GM12878 (cell line): ENCODE measurements around the gene SLC37A1. TPM values are rescaled to one million over a fixed set of nuclear protein-coding genes. Genes with fewer than 3 reads are reported as not detected.

ENCODE experiments used
- ATAC-seq: fragments of 200-7000 bp; cut with Tn5 transposase; 3 replicates; pipeline ENCODE4 v1.9.1; 2020; ENCODE audit warnings: mild to moderate bottlenecking, moderate library complexity
- BruUV-seq: library from RNA; stranded (reverse); fragments of 400-500 nt; replicated peaks from 2 replicates; lab custom pipeline; 2021; lab: Mats Ljungman, UMichigan
- CTCF ChIA-PET: fragments of 300-600 bp; sonication (Branson Sonifier 250); formaldehyde crosslinking; extraction: SDS; loops from one replicate; lab custom pipeline; 2021; ENCODE audit warnings: inconsistent platforms; lab: Yijun Ruan, JAX
- POLR2A ChIA-PET: fragments of 350-600 bp; formaldehyde crosslinking; extraction: SDS; loops from one replicate; lab custom pipeline; 2021; ENCODE audit warnings: inconsistent platforms; lab: Charles Lee
- RAD21 ChIA-PET: fragments of 300-600 bp; sonication (Branson Sonifier 250); formaldehyde crosslinking; loops from one replicate; lab custom pipeline; 2023; ENCODE audit warnings: antibody characterized with exemption; ENCODE audit not compliant: unreplicated experiment; lab: Charles Lee
- SMC1A ChIA-PET: fragments of 300-600 bp; sonication (Branson Sonifier 250); formaldehyde crosslinking; loops from one replicate; lab custom pipeline; 2023; ENCODE audit not compliant: unreplicated experiment, uncharacterized antibody; lab: Charles Lee
- DNase-seq: peaks from one replicate; pipeline ENCODE4 v3.0.0-alpha.2; 2011; ENCODE audit warnings: low read depth, low spot score
- FAIRE-seq: peaks from 3 replicates; lab custom pipeline; 2011; peaks lifted over from hg19 to GRCh38; lab: Jason Lieb, UNC
- H2AFZ ChIP-seq: 2 replicates; pipeline ENCODE4 v1.6.0; 2011; ENCODE audit warnings: low read depth, low read length, control low read depth; ENCODE audit not compliant: control insufficient read depth
- H3K27ac ChIP-seq: 2 replicates; pipeline ENCODE4 v1.5.1; 2011; ENCODE audit warnings: control low read depth; ENCODE audit not compliant: control insufficient read depth, insufficient read depth
- H3K27me3 ChIP-seq, 2 experiments: replicated peaks in 1 of 2; 2 replicates each; pipeline versions ENCODE4 v1.6.0 to v1.6.1; 2011; ENCODE audit warnings: low read length in 1 of 2; ENCODE audit not compliant: control insufficient read depth in 2 of 2, insufficient read depth in 2 of 2
- H3K36me3 ChIP-seq, 2 experiments: 2 replicates each; pipeline ENCODE4 v1.5.1; 2011; ENCODE audit warnings: low read length in 1 of 2; ENCODE audit not compliant: control insufficient read depth in 2 of 2, insufficient read depth in 2 of 2
- H3K4me1 ChIP-seq: 2 replicates; pipeline ENCODE4 v1.6.1; 2011; ENCODE audit warnings: mild to moderate bottlenecking, low read length, moderate library complexity, mixed read lengths; ENCODE audit not compliant: control insufficient read depth, insufficient read depth
- H3K4me2 ChIP-seq: 2 replicates; pipeline ENCODE4 v1.6.0; 2011; ENCODE audit warnings: control low read depth; ENCODE audit not compliant: control insufficient read depth, insufficient read depth
- H3K4me3 ChIP-seq: fragments of 200-600 bp; sonication (generic); 2 replicates; pipeline ENCODE4 v1.5.1; 2016
- H3K79me2 ChIP-seq: 2 replicates; pipeline ENCODE4 v1.6.0; 2011; ENCODE audit warnings: low read length; ENCODE audit not compliant: control insufficient read depth, insufficient read depth
- H3K9ac ChIP-seq: 2 replicates; pipeline ENCODE4 v1.8.0; 2011; ENCODE audit warnings: low read length, control low read depth, mixed read lengths; ENCODE audit not compliant: control insufficient read depth, insufficient read depth
- H3K9me3 ChIP-seq: replicated peaks from 3 replicates; pipeline ENCODE4 v1.5.1; 2011; ENCODE audit warnings: mild to moderate bottlenecking, low read length; ENCODE audit not compliant: control insufficient read depth, insufficient read depth
- H4K20me1 ChIP-seq: 2 replicates; pipeline ENCODE4 v1.6.0; 2011; ENCODE audit not compliant: control insufficient read depth, insufficient read depth
- CBFB ChIP-seq: IDR thresholded peaks from 2 replicates; pipeline ENCODE4 v1.6.1; 2016; ENCODE audit warnings: antibody characterized with exemption, low read depth
- EZH2 ChIP-seq: IDR thresholded peaks from 2 replicates; pipeline ENCODE4 v1.6.1; 2012; ENCODE audit warnings: low read depth, mild to moderate bottlenecking, control low read depth, inconsistent platforms, low read length, borderline replicate concordance; ENCODE audit not compliant: control insufficient read depth
- MEF2A ChIP-seq: IDR thresholded peaks from 2 replicates; pipeline ENCODE4 v1.6.1; 2011; ENCODE audit warnings: low read depth, mild to moderate bottlenecking, low read length, moderate library complexity; ENCODE audit not compliant: insufficient read depth
- RELA ChIP-seq: fragments of 450-650 bp; IDR thresholded peaks from 2 replicates; pipeline ENCODE4 v1.8.0; 2014; ENCODE audit warnings: borderline replicate concordance; ENCODE audit not compliant: partially characterized antibody
- ZBTB40 ChIP-seq: fragments of 450-650 bp; IDR thresholded peaks from 2 replicates; pipeline ENCODE4 v1.6.1; 2016; ENCODE audit warnings: mild to moderate bottlenecking, moderate library complexity, borderline replicate concordance
- WGBS: methylation state at CpG from one replicate; pipeline ENCODE4 v1.1.6; 2016; ENCODE audit warnings: low lambda C conversion rate; ENCODE audit not compliant: insufficient replicate concordance, insufficient coverage; ENCODE audit errors: missing lambda C conversion rate; 5-methylcytosine and 5-hydroxymethylcytosine counted together
- in situ Hi-C: fragments of 300-500 bp; cut with MboI; formaldehyde crosslinking; loops from 9 replicates; pipeline ENCODE4 v1.14.3; 2018; ENCODE audit warnings: mixed read lengths
- intact Hi-C: fragments of 100-400 bp; cut with micrococcal nuclease; formaldehyde crosslinking; loops from one replicate; pipeline ENCODE4 v1.14.2; 2022; ENCODE audit not compliant: unreplicated experiment
- polyA plus RNA-seq, 11 experiments: library from polyadenylated mRNA; depleted of rRNA in 4 of 11; unstranded in 6 of 11; stranded (reverse) in 5 of 11; fragments of >200 nt; fragmentation: Nextera tagmentation in 4 of 11; fragmentation: Illumina TruSeq in 1 of 11; extraction: Ambion mirVana in 4 of 11; extraction: Trizol in 1 of 11; gene quantifications; 1 replicate in 1 of 11; 2 replicates in 10 of 11; pipeline versions ENCODE4 v1.2.1 to v1.2.3, GENCODE V29; 2011 to 2016; ENCODE audit warnings: inconsistent platforms in 2 of 11, missing spikeins in 2 of 11, low read depth in 1 of 11
- total RNA-seq, 4 experiments: library from RNA; depleted of rRNA in 3 of 4; stranded (reverse); fragments of >200 nt in 3 of 4; fragmentation: Illumina TruSeq in 1 of 4; extraction: Trizol in 1 of 4; gene quantifications; 2 replicates each; pipeline versions ENCODE4 v1.2.1 to v1.2.3, GENCODE V29; 2013 to 2021

SLC37A1 gene
- total and polyA plus RNA-seq, 10 of the 15 experiments (the other 5 are each of a cell fraction or from before 2014, with no cell fraction given) = 1.1 to 35.5 (median 24.4) TPM

- ChIA-PET SMC1A (interaction anchor here (1.7 kb wide), 1 partner anchor 22 kb away, joined by 4 read pairs; no protein-coding TSS in a partner anchor), RAD21 (no interaction called here), CTCF (interaction anchor here (0.9 to 1.4 kb wide), 2 partner anchors 10 to 91 kb away, joined by 4 to 5 read pairs; no protein-coding TSS in a partner anchor), POLR2A (no interaction called here)
- Histone ChIP-seq H2AFZ (no peak overlapping the region), H3K4me1 (peaks cover 30% of the 10 kb centered on the region), H3K4me2 (no peak overlapping the region), H3K9ac (no peak overlapping the region), H4K20me1 (no peaks in the 10 kb centered on the region), H3K36me3 (peaks cover 3 to 8% of the 10 kb centered on the region in 2 experiments; a peak in 3 of 4 replicates), H3K27ac (no peak overlapping the region), H3K4me3 (no peak overlapping the region), H3K27me3 (no peaks in the 10 kb centered on the region), H3K9me3 (no peaks in the 10 kb centered on the region), H3K79me2 (no peaks in the 10 kb centered on the region)
- TF ChIP-seq MEF2A (no peak), CBFB (no peak), ZBTB40 (no peak), EZH2 (no peak), RELA (no peak)
- 87% methylated on average over 6 of the region's 6 CpGs for WGBS
- intact Hi-C loops = no loop called here
- in situ Hi-C loops = no loop called here
- FAIRE-seq (no peak), ATAC-seq (no peak), DNase-seq (no peak)
- BruUV-seq = no TSS peak
These were observed 44.7 kb downstream of the SLC37A1 start for GRCh38 chr21:42558368-42558767.
